Heart left ventricle (tissue), 16 donors: ENCODE results near the gene ARHGAP24. TPM values are rescaled to one million over a fixed set of nuclear protein-coding genes. Genes with fewer than 3 reads are reported as not detected.

Experiments used
- ATAC-seq, 4 donors: fragments of 200-7000 bp; cut with Tn5 transposase; one replicate each; pipeline ENCODE4 v1.9.1; 2020 to 2022; ENCODE audit warnings: moderate library complexity in 4 of 4, mild to moderate bottlenecking in 3 of 4, moderate number of reproducible peaks in 1 of 4
- DNase-seq, 5 donors: peaks; one replicate each; pipeline ENCODE4 v3.0.0-alpha.2; 2020
- H3K27ac ChIP-seq, 12 donors: fragments of 200-600 bp; sonication (generic) in 4 of 12; one replicate each; pipeline versions ENCODE4 v1.5.0 to v1.8.0; 2016 to 2022; ENCODE audit warnings: mild to moderate bottlenecking in 2 of 12
- H3K27me3 ChIP-seq, 9 donors: fragments of 200-600 bp; sonication (generic) in 2 of 9; one replicate each; pipeline versions ENCODE4 v1.5.1 to v1.8.0; 2016 to 2022; ENCODE audit warnings: mild to moderate bottlenecking in 3 of 9
- H3K36me3 ChIP-seq, 9 donors: fragments of 200-600 bp; sonication (generic) in 2 of 9; one replicate each; pipeline versions ENCODE4 v1.5.0 to v1.8.0; 2018 to 2022; ENCODE audit warnings: mild to moderate bottlenecking in 2 of 9
- H3K4me1 ChIP-seq, 12 donors: fragments of 200-600 bp; sonication (generic) in 4 of 12; one replicate each; pipeline versions ENCODE4 v1.5.0 to v1.8.0; 2016 to 2022; ENCODE audit warnings: mild to moderate bottlenecking in 3 of 12
- H3K4me3 ChIP-seq, 12 donors: fragments of 200-600 bp; sonication (generic) in 4 of 12; one replicate each; pipeline versions ENCODE4 v1.5.0 to v1.8.0; 2017 to 2022; ENCODE audit warnings: mild to moderate bottlenecking in 9 of 12, moderate library complexity in 4 of 12
- H3K9me3 ChIP-seq, 12 donors: fragments of 200-600 bp; sonication (generic) in 4 of 12; one replicate each; pipeline versions ENCODE4 v1.5.0 to v1.8.0; 2016 to 2022; ENCODE audit warnings: mild to moderate bottlenecking in 1 of 12
- POLR2A ChIP-seq, 2 donors: fragments of 450-650 bp; IDR thresholded peaks; one replicate each; pipeline ENCODE4 v1.6.1; 2017; ENCODE audit warnings: antibody characterized with exemption in 2 of 2, mild to moderate bottlenecking in 2 of 2, moderate library complexity in 2 of 2
- WGBS, 4 donors: extraction: QIAGEN DNeasy Blood & Tissue Kit in 2 of 4; methylation state at CpG; one replicate each; pipeline versions ENCODE4 v1.1.5 to v1.1.7; 2013 to 2018; 5-methylcytosine and 5-hydroxymethylcytosine counted together
- intact Hi-C, 10 donors: fragments of 100-400 bp; cut with DNase I; formaldehyde crosslinking; loops; one replicate each; pipeline versions ENCODE4 v1.11.1 to v1.14.2; 2022
- polyA plus RNA-seq, 2 donors: library from polyadenylated mRNA; stranded (reverse); fragments of 200-250 nt; gene quantifications; one replicate each; pipeline ENCODE4 v1.2.3, GENCODE V29; 2013
- total RNA-seq, 9 donors: library from RNA; depleted of rRNA in 2 of 9; stranded (reverse); fragments of >200 nt in 2 of 9; fragmentation: NEBNext Ultra II Directional in 3 of 9; extraction: Animal tissue kit (Norgen Biotek cat#: 25700) in 3 of 9; gene quantifications; one replicate each; pipeline versions ENCODE4 v1.1.0 to v1.2.4, GENCODE V29; 2016 to 2023
- TF ChIP-seq, protein P1 (sequence below), 12 donors: fragments of 200-600 bp; sonication (generic) in 4 of 12; IDR thresholded peaks; one replicate each; pipeline versions ENCODE4 v1.5.0 to v1.8.0; 2018 to 2022; ENCODE audit warnings: antibody characterized with exemption in 12 of 12, mild to moderate bottlenecking in 5 of 12
- donor health status: ischemic (EF 13 %, LVEDD 7.1; RV severe dilation, severe dysfunction).
- donor health status: healthy with polysubstance abuse.
- donor health status: DM: no; HTN: yes; CAD: no.
- donor health status: DM: no; HTN: no; CAD: no.
- donor health status: ischemic (EF 25% LVEDD 6.9; RV normal size, moderate dysfunction).
- donor health status: ischemic (EF 25% LVEDD 5.7; RV mildly dilated, moderate dysfunction).
- donor health status: healthy.
- donor health status: DM: yes; HTN: yes; CAD: no.
- donor health status: ischemic (EF 35%, LVEDD 5.7; RV mildly dilated, moderate dysfunction).
- donor health status: nonischemic (EF 11% LVEDD 7.7; RV severe dilation, severe dysfunction).
- donor health status: DM: yes; HTN: yes; CAD: no.
- donor health status: PGD.
- donor health status: ischemic (EF 29% LVEDD 5.4; RV normal size, mild dysfunction).
- donor health status: nonischemic (EF 23%, LVEDD 6.1; RV moderate dilation, normal function).

The ARHGAP24 gene
- total and polyA plus RNA-seq, 11 donors: 4.5 to 36.9 (median 18.9) TPM

DNA sequence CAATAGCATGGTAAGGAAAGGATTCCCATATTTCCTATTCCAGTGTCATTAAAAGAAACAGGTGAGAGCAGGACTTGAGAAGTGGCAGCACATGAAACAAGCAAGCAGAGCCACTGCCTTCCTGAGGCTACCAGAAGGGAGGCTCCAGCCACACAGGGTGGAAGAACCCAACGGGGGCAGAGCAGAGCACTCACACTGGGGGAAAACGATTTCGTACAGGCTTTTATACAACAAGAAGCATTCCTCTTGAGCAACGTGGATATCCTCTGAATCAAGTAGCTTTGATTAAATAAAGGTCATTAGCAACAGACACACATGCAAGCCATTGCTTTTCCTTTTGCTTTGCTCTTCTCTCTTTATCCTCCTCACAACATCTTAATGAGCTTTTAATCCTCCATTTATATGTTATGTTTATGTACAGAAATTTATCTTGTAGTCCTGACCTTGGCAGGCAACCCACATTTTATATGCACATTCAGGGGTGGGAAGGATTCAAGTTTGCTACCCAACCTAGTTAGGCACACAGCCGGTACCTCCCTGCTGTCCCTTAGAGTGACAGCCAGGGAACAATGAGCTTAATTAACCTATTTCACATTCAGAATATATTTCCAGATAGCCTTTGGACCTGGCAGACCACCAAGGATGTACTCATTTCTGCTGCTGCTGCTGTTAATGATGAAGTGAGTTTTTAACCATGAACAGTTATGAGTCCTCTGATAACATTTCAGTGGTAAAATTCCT lies 202.1 kb downstream of the ARHGAP24 start:
- intact Hi-C loops: no loop called here
- H3K27ac ChIP-seq: no peak overlapping the region
- 30 to 46% (median 38%) methylated on average over 5 of the region's 5 CpGs for WGBS, 4 donors
- no peak for TF ChIP-seq POLR2A (IDR thresholded peaks at IDR 0.05)
- TF ChIP-seq, protein P1, sequence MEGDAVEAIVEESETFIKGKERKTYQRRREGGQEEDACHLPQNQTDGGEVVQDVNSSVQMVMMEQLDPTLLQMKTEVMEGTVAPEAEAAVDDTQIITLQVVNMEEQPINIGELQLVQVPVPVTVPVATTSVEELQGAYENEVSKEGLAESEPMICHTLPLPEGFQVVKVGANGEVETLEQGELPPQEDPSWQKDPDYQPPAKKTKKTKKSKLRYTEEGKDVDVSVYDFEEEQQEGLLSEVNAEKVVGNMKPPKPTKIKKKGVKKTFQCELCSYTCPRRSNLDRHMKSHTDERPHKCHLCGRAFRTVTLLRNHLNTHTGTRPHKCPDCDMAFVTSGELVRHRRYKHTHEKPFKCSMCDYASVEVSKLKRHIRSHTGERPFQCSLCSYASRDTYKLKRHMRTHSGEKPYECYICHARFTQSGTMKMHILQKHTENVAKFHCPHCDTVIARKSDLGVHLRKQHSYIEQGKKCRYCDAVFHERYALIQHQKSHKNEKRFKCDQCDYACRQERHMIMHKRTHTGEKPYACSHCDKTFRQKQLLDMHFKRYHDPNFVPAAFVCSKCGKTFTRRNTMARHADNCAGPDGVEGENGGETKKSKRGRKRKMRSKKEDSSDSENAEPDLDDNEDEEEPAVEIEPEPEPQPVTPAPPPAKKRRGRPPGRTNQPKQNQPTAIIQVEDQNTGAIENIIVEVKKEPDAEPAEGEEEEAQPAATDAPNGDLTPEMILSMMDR (IDR thresholded peaks at IDR 0.05): no peak
- ATAC-seq (peak in 1 of 4 donors; percentile 22), DNase-seq (peak in 1 of 5 donors; percentile 18)
- no peaks in the 10 kb centered on the region for H3K9me3 ChIP-seq
- H3K4me3 ChIP-seq: no peak overlapping the region
- H3K4me1 ChIP-seq: peaks cover 0 to 74% (median 3%) of the 10 kb centered on the region in 12 donors
- no peaks in the 10 kb centered on the region for H3K27me3 ChIP-seq
- no peaks in the 10 kb centered on the region for H3K36me3 ChIP-seq

DNA sequence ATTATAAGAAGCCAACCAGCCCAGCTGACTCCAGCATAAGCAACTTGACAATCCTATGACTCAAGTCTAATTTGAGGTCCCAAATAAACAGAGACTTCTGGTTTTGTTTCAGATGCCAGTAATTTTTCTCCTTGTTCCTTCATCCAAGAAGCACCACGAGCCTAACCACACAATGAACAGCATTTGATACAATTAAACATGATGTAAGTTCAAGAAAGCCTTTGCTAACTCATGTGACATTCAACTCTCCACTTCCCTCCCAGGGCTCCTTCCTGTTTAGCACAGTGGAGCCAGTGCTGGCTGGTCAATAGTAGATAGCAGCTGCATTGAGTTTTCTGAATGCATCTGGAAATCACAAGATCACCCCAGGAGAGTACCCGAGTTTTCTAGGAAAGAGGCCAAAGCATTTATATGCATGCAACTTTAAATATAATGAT lies 206.3 kb downstream of the ARHGAP24 start:
- ATAC-seq (peak; percentile 72 to 94 (median 94)), DNase-seq (peak in 4 of 5 donors; percentile 31 to 60 (median 52))
- Histone ChIP-seq H3K4me1 (peaks cover 0 to 67% (median 3%) of the 10 kb centered on the region in 12 donors), H3K27ac (peak overlapping the region in 7 of 12 donors; percentile 3 to 89 (median 56)), H3K4me3 (no peak overlapping the region), H3K9me3 (peaks cover 0 to 8% (median 0%) of the 10 kb centered on the region in 12 donors), H3K27me3 (no peaks in the 10 kb centered on the region), H3K36me3 (no peaks in the 10 kb centered on the region)
- intact Hi-C loops: no loop called here
- TF ChIP-seq, protein P1 (IDR thresholded peaks at IDR 0.05): no peak
- TF ChIP-seq POLR2A (IDR thresholded peaks at IDR 0.05): no peak
- WGBS, 4 donors: 28 to 38% (median 31%) methylated on average over 2 of the region's 2 CpGs

DNA sequence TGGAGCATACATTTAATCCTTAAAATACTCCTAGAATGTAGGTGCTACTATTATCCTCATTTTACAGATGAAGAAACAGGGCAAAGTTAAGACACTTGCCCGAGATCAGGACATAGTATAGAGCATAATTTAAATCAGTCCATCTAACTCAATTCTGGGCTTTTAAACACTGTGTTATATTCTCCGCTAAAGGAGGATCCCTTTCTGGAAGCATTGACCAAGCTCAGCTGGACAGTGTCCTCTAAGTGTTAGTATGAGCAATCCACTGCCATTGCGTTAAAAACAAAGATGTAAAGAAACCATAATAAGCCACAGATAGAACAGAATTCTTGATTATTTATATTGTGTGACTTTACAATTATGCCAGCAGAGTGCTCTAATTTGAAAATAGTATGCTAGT lies 207.0 kb downstream of the ARHGAP24 start:
- TF ChIP-seq, protein P1 (IDR thresholded peaks at IDR 0.05): no peak
- no peak for TF ChIP-seq POLR2A (IDR thresholded peaks at IDR 0.05)
- peak overlapping the region in 7 of 12 donors; percentile 4 to 89 (median 7) for H3K27ac ChIP-seq

DNA sequence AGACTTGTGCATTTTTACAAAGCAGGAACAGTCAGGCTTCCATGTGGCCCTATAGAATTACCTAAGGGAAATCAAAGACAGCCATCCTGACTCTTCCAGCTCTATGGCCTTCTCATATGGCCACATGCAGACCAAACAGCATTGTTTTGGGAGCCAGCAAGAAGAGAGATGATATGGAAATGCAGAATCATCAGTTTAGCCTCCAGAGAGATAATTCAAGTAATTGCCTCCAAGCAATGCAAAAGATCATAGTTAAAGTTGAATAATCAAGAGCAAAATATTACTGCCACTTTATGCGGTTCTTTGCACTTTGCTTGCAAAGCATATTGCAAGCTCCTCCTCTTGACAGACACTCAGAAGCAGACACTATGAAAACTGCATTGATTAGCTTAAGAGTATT lies 207.4 kb downstream of the ARHGAP24 start:
- DNase-seq (no peak), ATAC-seq (no peak)
- Histone ChIP-seq H3K4me3 (no peak overlapping the region), H3K36me3 (no peaks in the 10 kb centered on the region), H3K27me3 (no peaks in the 10 kb centered on the region), H3K9me3 (peaks cover 0 to 8% (median 0%) of the 10 kb centered on the region in 12 donors), H3K4me1 (peaks cover 0 to 55% (median 0%) of the 10 kb centered on the region in 12 donors), H3K27ac (peak overlapping the region in 5 of 12 donors; percentile 4 to 89 (median 16))
- no peak for TF ChIP-seq POLR2A (IDR thresholded peaks at IDR 0.05)
- TF ChIP-seq, protein P1 (IDR thresholded peaks at IDR 0.05): no peak
- WGBS, 4 donors: 91 to 98% (median 97%) methylated on average over 1 of the region's 1 CpG
- intact Hi-C loops: no loop called here

More for the DNA sequence above, 207.0 kb downstream of the ARHGAP24 start:
- WGBS, 4 donors: 91 to 93% (median 91%) methylated on average over 3 of the region's 3 CpGs
- peaks cover 0 to 8% (median 0%) of the 10 kb centered on the region in 12 donors for H3K9me3 ChIP-seq
- intact Hi-C loops: no loop called here
- peaks cover 0 to 60% (median 2%) of the 10 kb centered on the region in 12 donors for H3K4me1 ChIP-seq
- DNase-seq (no peak), ATAC-seq (no peak)
- no peaks in the 10 kb centered on the region for H3K36me3 ChIP-seq
- no peaks in the 10 kb centered on the region for H3K27me3 ChIP-seq
- no peak overlapping the region for H3K4me3 ChIP-seq
